ENCODE measurements around the gene SRD5A2. TPM values are rescaled to one million over a fixed set of nuclear protein-coding genes. Genes with fewer than 3 reads are reported as not detected.

SRD5A2 gene
- total RNA-seq, 1 donor from 2014 or later = not detected

DNA sequence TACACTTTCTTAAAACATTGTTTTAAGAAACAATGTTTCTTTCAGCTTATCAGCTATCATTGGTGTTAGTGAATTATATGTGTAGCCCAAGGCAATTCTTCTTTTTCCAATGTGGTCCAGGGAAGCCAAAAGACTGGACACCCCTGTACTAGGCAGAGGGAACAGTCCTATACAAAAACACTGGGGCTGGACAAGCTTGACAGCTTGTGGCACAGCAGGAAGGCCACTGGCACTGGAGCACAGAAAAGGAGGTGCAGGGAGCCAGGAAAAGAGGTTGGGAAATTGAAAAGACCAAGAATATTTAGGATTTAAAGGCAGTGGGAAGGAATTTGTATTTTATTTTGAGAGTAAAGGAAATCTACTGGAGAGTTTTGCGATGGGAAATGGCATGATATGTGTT lies 47.7 kb downstream of the SRD5A2 start:
- Mint-ChIP-seq H3K4me3 (no peak overlapping the region), H3K27me3 (ENCODE audit: low read depth) (peaks cover 51% of the 10 kb centered on the region), H3K27ac (no peak overlapping the region), H3K36me3 (no peaks in the 10 kb centered on the region), H3K4me1 (no peaks in the 10 kb centered on the region), H3K9me3 (no peaks in the 10 kb centered on the region)
- no peak for DNase-seq (ENCODE audit: low spot score in 2 of 2, unreplicated experiment in 2 of 2)
- TF ChIP-seq, protein P1, sequence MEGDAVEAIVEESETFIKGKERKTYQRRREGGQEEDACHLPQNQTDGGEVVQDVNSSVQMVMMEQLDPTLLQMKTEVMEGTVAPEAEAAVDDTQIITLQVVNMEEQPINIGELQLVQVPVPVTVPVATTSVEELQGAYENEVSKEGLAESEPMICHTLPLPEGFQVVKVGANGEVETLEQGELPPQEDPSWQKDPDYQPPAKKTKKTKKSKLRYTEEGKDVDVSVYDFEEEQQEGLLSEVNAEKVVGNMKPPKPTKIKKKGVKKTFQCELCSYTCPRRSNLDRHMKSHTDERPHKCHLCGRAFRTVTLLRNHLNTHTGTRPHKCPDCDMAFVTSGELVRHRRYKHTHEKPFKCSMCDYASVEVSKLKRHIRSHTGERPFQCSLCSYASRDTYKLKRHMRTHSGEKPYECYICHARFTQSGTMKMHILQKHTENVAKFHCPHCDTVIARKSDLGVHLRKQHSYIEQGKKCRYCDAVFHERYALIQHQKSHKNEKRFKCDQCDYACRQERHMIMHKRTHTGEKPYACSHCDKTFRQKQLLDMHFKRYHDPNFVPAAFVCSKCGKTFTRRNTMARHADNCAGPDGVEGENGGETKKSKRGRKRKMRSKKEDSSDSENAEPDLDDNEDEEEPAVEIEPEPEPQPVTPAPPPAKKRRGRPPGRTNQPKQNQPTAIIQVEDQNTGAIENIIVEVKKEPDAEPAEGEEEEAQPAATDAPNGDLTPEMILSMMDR (IDR thresholded peaks at IDR 0.05; ENCODE audit: unreplicated experiment) = no peak

- TF ChIP-seq, protein P1 (IDR thresholded peaks at IDR 0.05; ENCODE audit: unreplicated experiment) = no peak
- Mint-ChIP-seq H3K9me3 (no peaks in the 10 kb centered on the region), H3K36me3 (no peaks in the 10 kb centered on the region), H3K27me3 (ENCODE audit: low read depth) (peaks cover 54% of the 10 kb centered on the region), H3K4me1 (no peaks in the 10 kb centered on the region), H3K27ac (no peak overlapping the region), H3K4me3 (no peak overlapping the region)
- DNase-seq (ENCODE audit: low spot score in 2 of 2, unreplicated experiment in 2 of 2) = no peak
These were observed 49.6 kb downstream of the SRD5A2 start for GRCh38 chr2:31531101-31531500.

- TF ChIP-seq, protein P1 (IDR thresholded peaks at IDR 0.05; ENCODE audit: unreplicated experiment) = no peak
- Mint-ChIP-seq H3K4me3 (no peak overlapping the region), H3K27me3 (ENCODE audit: low read depth) (peaks cover 53% of the 10 kb centered on the region), H3K36me3 (no peaks in the 10 kb centered on the region), H3K9me3 (no peaks in the 10 kb centered on the region), H3K27ac (no peak overlapping the region), H3K4me1 (no peaks in the 10 kb centered on the region)
- no peak for DNase-seq (ENCODE audit: low spot score in 2 of 2, unreplicated experiment in 2 of 2)
These were observed 51.5 kb downstream of the SRD5A2 start for GRCh38 chr2:31529256-31529655.

GRCh38 chr2:31528823-31529222 lies 51.9 kb downstream of the SRD5A2 start:
- Mint-ChIP-seq H3K4me1 (no peaks in the 10 kb centered on the region), H3K27ac (no peak overlapping the region), H3K27me3 (ENCODE audit: low read depth) (peaks cover 53% of the 10 kb centered on the region), H3K9me3 (no peaks in the 10 kb centered on the region), H3K36me3 (no peaks in the 10 kb centered on the region), H3K4me3 (no peak overlapping the region)
- TF ChIP-seq, protein P1 (IDR thresholded peaks at IDR 0.05; ENCODE audit: unreplicated experiment) = no peak
- no peak for DNase-seq (ENCODE audit: low spot score in 2 of 2, unreplicated experiment in 2 of 2)

DNA sequence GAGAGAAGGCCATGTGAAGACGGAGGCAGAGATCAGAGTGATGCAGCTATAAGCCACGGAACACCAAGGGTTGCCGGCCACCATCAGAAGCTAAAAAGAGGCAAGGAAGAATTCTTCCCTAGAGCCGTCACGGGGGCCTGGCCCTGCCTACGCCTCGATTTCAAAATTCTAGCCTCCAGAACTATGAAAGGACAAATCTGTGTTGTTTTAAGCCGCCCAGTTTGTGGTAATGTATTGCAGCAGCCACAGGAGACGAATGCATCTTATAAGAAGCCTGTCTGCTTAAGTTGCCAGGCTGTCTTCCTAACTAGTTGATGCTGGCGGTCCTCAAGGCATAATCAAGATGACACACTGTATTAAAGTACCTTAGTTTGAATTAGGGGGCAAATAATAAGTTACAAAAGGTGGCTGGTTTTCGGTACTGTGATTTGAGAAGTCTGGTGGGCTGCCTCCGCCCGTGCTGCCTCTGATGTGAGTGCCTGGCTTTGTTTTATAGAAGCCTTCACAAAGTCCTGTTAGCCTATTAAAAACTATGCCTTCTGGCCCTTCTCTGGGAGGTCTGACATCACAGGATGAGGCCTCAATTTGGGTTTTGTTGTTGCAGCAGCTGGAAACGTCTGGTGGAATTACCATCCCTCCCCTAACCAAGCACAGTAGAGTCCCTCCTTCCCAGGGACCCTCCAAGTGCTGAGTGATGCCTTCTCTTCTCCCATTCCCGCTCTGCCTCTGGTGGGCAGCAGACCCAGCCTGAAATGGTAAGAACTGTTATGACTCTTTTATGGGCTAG lies 53.6 kb downstream of the SRD5A2 start:
- DNase-seq (ENCODE audit: low spot score in 2 of 2, unreplicated experiment in 2 of 2) = no peak
- Mint-ChIP-seq H3K27ac (no peak overlapping the region), H3K36me3 (no peaks in the 10 kb centered on the region), H3K9me3 (no peaks in the 10 kb centered on the region), H3K4me1 (no peaks in the 10 kb centered on the region), H3K4me3 (no peak overlapping the region), H3K27me3 (ENCODE audit: low read depth) (peaks cover 58% of the 10 kb centered on the region)
- TF ChIP-seq, protein P1 (IDR thresholded peaks at IDR 0.05; ENCODE audit: unreplicated experiment) = no peak

Measured in mesothelial cell of epicardium (in vitro differentiated cells).